ENCODE results near the gene DNAH1.

GRCh38 chr3:52270252-52270754 lies 45.8 kb upstream of the DNAH1 start:
- TF ChIP-seq CTCF (conservative IDR thresholded peaks at IDR 0.05; ENCODE audit: low read length) = no peak
- TF ChIP-seq EZH2phosphoT487 (IDR thresholded peaks at IDR 0.05; ENCODE audit: borderline replicate concordance, low read depth, low read length) = no peak
